ENCODE measurements around the gene ECM1.

GRCh38 chr1:150466964-150467363 lies 40.9 kb upstream of the ECM1 start:
- TF ChIP-seq CTCF (IDR thresholded peaks at IDR 0.05) (no peak), ZFX (IDR thresholded peaks at IDR 0.05; ENCODE audit: borderline replicate concordance) (no peak)

Measured in 22Rv1 (cell line).